SHP77 (cell line): ENCODE measurements around the gene CRELD2.

Experiments used
- DNase-seq, 2 experiments: peaks; one replicate each; lab custom pipeline; 2025; lab: John Stamatoyannopoulos, UW

Gene CRELD2

GRCh38 chr22:49911881-49912625 lies 6.4 kb upstream of the CRELD2 start:
- DNase-seq = no peak

GRCh38 chr22:49913026-49913425 lies 5.4 kb upstream of the CRELD2 start:
- no peak for DNase-seq

GRCh38 chr22:49913446-49913845 lies 5.0 kb upstream of the CRELD2 start:
- no peak for DNase-seq

- DNase-seq = no peak
Observed at GRCh38 chr22:49914256-49914655, 4.2 kb upstream of the CRELD2 start.

GRCh38 chr22:49915610-49916009 lies 2.8 kb upstream of the CRELD2 start:
- no peak for DNase-seq

- no peak for DNase-seq
Observed at GRCh38 chr22:49916831-49917230, 1.6 kb upstream of the CRELD2 start.

GRCh38 chr22:49918911-49919881 lies 762 bp downstream of the CRELD2 start:
- DNase-seq = no peak

- DNase-seq = no peak
Observed at GRCh38 chr22:49920859-49921258, 2.4 kb downstream of the CRELD2 start.

GRCh38 chr22:49921508-49922278 lies 3.3 kb downstream of the CRELD2 start:
- no peak for DNase-seq

GRCh38 chr22:49922484-49922883 lies 4.0 kb downstream of the CRELD2 start:
- no peak for DNase-seq

GRCh38 chr22:49922926-49923325 lies 4.5 kb downstream of the CRELD2 start:
- no peak for DNase-seq

- DNase-seq = no peak
Observed at GRCh38 chr22:49923445-49923844, 5.0 kb downstream of the CRELD2 start.

GRCh38 chr22:49924113-49924833 lies 5.8 kb downstream of the CRELD2 start:
- DNase-seq = no peak

GRCh38 chr22:49925525-49926128 lies 7.2 kb downstream of the CRELD2 start:
- DNase-seq = no peak

GRCh38 chr22:49926916-49927315 lies 8.5 kb downstream of the CRELD2 start:
- DNase-seq = no peak

GRCh38 chr22:49927483-49928184 lies 9.2 kb downstream of the CRELD2 start:
- DNase-seq = no peak

GRCh38 chr22:49928185-49928495 lies 9.7 kb downstream of the CRELD2 start:
- DNase-seq = no peak

GRCh38 chr22:49928555-49929210 lies 10.2 kb downstream of the CRELD2 start:
- no peak for DNase-seq

- peak; percentile 40 to 63 for DNase-seq
Observed at GRCh38 chr22:49929211-49929979, 11.0 kb downstream of the CRELD2 start.
